ENCODE data around the gene DENND1A.

DENND1A gene

GRCh38 chr9:123394291-123395235, 535.4 kb downstream of the DENND1A start:
- TF ChIP-seq CTCF (IDR thresholded peaks at IDR 0.05; ENCODE audit: low read depth, low read length): no peak
- no peak for DNase-seq (ENCODE audit: low read depth in 2 of 2)
- H3K4me3 ChIP-seq (replicated peaks in 1 of 2; ENCODE audit: low read depth in 2 of 2, low read length in 2 of 2): no peak overlapping the region

GRCh38 chr9:123392802-123393201, 537.1 kb downstream of the DENND1A start:
- TF ChIP-seq CTCF (IDR thresholded peaks at IDR 0.05; ENCODE audit: low read depth, low read length): no peak
- no peak overlapping the region for H3K4me3 ChIP-seq (replicated peaks in 1 of 2; ENCODE audit: low read depth in 2 of 2, low read length in 2 of 2)
- no peak for DNase-seq (ENCODE audit: low read depth in 2 of 2)

- no peak overlapping the region for H3K4me3 ChIP-seq (replicated peaks in 1 of 2; ENCODE audit: low read depth in 2 of 2, low read length in 2 of 2)
- TF ChIP-seq CTCF (IDR thresholded peaks at IDR 0.05; ENCODE audit: low read depth, low read length): no peak
Measured at GRCh38 chr9:123391946-123392345, 538.0 kb downstream of the DENND1A start.

GRCh38 chr9:123391233-123391632, 538.7 kb downstream of the DENND1A start:
- DNase-seq (ENCODE audit: low read depth in 2 of 2): no peak
- TF ChIP-seq CTCF (IDR thresholded peaks at IDR 0.05; ENCODE audit: low read depth, low read length): no peak
- H3K4me3 ChIP-seq (replicated peaks in 1 of 2; ENCODE audit: low read depth in 2 of 2, low read length in 2 of 2): no peak overlapping the region

More at GRCh38 chr9:123391946-123392345, 538.0 kb downstream of the DENND1A start:
- DNase-seq (ENCODE audit: low read depth in 2 of 2): no peak

GRCh38 chr9:123390337-123391135, 539.4 kb downstream of the DENND1A start:
- TF ChIP-seq CTCF (IDR thresholded peaks at IDR 0.05; ENCODE audit: low read depth, low read length): no peak
- no peak for DNase-seq (ENCODE audit: low read depth in 2 of 2)
- H3K4me3 ChIP-seq (replicated peaks in 1 of 2; ENCODE audit: low read depth in 2 of 2, low read length in 2 of 2): no peak overlapping the region

- no peak overlapping the region for H3K4me3 ChIP-seq (replicated peaks in 1 of 2; ENCODE audit: low read depth in 2 of 2, low read length in 2 of 2)
- DNase-seq (ENCODE audit: low read depth in 2 of 2): no peak
- no peak for TF ChIP-seq CTCF (IDR thresholded peaks at IDR 0.05; ENCODE audit: low read depth, low read length)
Measured at GRCh38 chr9:123389698-123390097, 540.2 kb downstream of the DENND1A start.
